ENCODE measurements around the gene SLC45A1.

Gene SLC45A1

GRCh38 chr1:8338526-8339202 lies 20.8 kb downstream of the SLC45A1 start:
- no peak for DNase-seq

DNA sequence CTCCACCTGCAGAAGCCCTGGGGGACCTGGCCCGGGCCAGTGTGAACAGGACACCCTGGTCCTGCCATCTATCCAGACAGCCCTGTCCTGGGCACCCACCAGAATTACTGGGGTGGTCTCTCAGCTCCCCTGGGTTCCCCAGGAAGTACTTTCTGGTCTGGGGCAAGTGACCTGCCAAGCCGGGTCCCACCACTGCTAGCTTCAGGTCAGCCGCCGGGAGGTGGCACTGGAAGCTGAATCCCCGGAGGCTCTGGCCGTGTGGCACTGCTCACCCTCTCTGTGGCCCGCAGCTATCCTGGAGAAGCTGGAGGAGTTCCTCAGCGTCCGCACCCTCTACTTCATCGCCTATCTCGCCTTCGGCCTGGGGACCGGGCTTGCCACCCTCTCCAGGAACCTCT lies 21.3 kb downstream of the SLC45A1 start:
- DNase-seq: no peak

GRCh38 chr1:8340448-8340847 lies 22.5 kb downstream of the SLC45A1 start:
- no peak for DNase-seq

DNA sequence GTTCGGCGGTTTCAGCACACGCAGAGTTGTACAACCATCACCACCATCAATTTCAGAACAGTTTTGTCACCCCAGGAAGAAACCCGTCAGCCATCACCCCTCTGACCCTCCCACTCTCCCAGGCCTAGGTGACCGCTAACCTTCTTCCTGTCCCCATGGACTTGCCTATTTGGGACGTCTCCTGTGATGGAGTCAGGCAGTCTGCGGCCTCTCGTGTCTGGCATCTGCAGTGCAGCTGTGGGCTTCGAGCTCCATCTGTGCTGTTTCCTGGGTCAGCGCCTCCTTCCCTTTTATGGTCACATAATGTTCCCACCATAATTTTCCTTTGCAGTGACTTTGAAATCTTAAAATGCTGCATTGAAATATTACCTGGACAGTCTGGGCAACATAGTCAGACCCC lies 24.4 kb downstream of the SLC45A1 start:
- DNase-seq: no peak

- no peak for DNase-seq
Observed at GRCh38 chr1:8343044-8343443, 25.1 kb downstream of the SLC45A1 start.

DNA sequence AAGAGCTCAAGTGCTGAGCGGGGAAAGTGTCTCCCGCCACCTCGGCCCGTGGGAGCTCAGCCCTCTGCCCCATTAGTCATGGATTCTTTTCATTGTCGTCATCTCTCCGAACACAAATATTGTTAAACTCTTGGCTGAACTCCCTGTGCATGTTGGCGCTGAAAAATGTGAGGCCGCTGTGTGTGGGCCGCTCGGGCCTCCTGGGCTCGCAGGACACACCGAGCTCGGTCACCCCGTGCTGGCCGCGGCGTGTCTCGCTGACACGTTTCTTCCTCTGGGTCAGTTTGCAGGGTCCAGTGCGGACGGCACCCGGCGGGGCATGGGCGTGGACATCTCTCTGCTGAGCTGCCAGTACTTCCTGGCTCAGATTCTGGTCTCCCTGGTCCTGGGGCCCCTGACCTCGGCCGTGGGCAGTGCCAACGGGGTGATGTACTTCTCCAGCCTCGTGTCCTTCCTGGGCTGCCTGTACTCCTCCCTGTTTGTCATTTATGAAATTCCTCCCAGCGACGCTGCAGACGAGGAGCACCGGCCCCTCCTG lies 25.6 kb downstream of the SLC45A1 start:
- DNase-seq: no peak

DNA sequence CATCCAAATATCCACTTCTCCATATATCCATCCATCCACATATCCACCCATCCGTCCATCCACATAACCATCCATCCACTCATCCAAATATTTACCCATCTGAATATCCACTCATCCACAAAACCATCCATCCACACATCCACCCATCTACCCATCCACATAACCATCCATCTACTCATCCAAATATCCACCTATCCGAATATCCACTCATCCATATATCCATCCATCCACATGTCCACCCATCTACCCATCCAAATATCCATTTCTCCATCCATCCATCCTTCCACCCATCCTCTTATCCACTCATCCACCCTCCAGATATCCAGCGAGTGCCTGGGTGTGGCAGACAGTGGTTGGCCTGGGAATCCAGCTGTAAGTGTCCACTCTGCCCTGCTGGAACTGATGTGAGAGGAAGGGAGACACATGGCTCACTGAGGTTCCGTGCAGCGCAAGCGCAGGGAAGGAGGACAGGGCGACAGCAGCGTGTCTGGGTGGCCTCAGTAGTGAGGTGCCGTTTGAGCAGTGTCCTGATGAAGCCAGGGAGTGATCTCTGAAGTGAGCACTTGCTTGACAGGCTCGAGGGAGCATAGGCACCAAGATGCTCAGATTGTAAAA lies 27.1 kb downstream of the SLC45A1 start:
- DNase-seq: no peak

- DNase-seq: no peak
Observed at GRCh38 chr1:8345621-8346415, 27.9 kb downstream of the SLC45A1 start.

- no peak for DNase-seq
Observed at GRCh38 chr1:8347635-8348034, 29.7 kb downstream of the SLC45A1 start.

DNA sequence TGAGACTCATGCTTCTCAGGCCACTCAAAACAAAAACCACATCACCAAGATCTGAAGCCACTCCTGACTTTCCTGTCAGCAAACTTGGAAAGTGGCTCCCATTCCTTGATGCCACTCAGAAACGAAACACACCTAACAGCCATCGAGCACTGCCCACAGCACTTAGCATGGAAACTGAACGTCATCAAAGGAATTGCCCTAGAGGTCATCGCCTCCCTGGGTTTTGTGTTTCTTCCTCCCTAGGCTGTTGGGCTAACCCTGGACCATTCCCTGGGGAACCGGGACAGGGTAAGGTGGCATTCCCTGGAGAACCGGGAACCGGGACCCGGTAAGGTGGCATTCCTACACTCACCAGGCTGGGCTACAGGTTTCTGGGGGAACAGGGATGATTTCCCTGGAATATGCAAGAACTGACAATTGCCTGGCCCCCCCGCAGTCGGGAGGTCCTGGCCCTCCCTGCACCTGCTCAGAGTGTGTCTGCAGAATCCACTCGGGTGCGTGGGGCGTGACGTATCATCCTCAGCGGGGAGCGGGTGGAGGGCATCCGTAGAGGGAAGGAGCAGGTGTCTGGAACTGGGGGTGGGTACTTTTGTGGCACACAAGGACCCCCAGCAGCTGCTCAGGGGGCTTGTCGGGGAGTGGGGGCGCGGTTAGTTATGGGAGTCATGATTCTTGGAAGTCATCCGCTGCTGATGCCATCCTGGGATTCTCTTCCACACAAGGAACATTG lies 30.3 kb downstream of the SLC45A1 start:
- DNase-seq: no peak

DNA sequence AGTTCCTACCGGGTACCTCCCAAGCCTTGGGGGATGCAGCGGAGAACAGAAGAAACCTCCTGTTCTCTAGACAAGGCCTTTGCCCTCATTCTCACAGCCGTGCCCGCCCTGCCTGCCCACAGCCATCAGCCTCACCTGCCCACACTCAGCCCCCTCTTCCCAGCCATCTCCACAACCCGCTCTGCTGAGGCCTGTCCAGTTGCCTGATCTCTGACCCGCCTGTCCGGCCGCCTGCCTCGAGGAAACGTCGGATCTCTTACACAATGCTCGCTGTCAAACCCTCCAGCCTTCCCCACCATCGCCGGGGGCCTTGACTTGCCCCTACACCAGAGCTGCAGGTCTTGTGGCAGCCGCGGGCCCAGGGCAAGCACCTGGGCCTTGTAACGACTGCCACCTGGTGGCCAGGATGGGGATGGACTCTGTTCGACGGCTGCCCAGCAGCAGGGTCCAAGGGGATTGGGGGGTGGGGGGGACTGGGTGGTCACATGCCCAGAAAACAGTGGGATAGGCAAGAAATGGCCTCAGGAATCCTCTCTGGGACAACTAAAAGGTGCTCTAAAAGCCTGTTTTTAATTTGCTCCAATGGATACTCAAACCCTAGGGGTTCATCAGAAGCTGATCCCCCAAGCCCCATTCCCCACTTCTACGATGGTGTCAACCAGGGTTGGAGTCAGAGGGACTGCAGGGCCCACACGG lies 31.0 kb downstream of the SLC45A1 start:
- DNase-seq: peak; percentile 60

DNA sequence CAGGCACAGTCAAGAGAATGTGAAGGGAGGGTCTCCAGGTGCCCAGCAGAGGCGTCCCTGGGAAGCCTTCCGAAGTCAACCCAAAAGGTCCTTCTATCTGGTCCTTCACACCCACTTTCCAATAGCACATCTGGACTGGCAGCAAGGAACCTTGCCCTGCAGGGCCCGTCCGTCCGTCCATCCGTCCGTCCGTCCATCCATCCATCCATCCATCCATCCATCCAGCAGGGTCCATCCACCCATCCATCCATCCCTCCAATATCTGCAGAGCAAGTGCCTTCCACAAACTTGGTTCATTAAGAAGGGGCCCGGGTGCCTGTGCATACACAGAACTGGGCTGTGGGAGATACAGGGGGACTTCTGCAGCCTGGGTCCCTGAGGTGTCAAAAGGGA lies 31.6 kb downstream of the SLC45A1 start:
- no peak for DNase-seq

DNA sequence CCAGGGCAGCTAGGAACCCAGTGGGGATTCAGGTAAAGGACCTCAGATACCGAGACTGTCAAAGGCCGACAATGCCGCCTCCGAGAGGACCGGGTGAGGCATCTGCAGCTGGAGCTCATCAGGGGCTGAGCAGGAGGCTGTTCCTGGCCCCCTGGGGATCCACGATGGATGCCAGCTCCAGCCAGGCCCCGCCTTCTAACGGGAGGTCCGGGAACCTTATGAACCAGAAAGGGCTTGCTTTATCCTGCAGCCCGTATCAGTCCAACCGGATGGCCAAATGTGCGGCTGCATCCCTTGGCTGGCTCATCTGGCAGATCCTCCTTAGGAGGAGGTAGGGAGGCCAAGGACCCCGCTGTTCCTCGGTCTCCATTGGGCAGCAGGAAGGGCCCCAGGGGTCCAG lies 32.0 kb downstream of the SLC45A1 start:
- DNase-seq: no peak

GRCh38 chr1:8350914-8351684 lies 33.2 kb downstream of the SLC45A1 start:
- DNase-seq: no peak

DNA sequence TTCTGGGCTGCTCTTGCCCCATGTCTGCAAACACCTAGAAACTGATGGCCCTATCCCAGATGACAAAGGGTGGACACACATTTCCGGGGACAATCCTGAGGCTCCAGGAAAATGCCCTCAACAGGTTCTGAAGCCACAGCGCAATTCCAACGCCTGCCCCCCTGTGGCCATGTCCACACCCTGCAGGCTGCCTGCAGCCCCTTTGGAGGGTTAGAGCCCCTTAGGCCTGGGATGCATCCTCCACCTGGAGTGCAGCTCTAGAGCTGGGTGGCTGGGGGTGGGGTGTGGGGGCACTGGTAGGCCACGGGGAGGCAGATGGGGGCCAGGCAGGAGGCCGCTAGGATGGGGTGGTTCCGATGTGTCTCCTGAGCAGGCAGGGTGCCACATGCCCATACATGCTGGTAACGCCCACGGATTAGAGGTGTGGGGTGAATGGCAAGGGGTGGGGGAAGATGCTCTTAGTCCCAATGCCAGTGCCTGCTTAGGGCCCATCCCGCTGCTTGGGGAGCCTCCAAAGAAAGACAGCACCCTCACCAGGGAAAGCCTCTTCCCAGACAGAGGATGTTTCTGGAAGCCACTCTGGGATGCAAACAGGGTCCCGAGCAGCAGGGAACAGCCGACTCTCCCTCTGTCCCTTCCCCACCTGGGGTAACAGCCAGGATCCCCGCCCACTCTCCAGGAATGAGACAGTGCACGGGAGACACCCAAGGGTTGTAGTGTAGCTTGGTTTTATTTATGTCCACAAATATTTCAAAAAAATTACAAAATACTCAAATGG lies 34.0 kb downstream of the SLC45A1 start:
- DNase-seq: no peak

GRCh38 chr1:8352471-8352845 lies 34.5 kb downstream of the SLC45A1 start:
- DNase-seq: no peak

GRCh38 chr1:8352886-8353785 lies 35.2 kb downstream of the SLC45A1 start:
- no peak for DNase-seq

GRCh38 chr1:8354038-8354437 lies 36.1 kb downstream of the SLC45A1 start:
- no peak for DNase-seq

GRCh38 chr1:8355439-8356255 lies 37.7 kb downstream of the SLC45A1 start:
- no peak for DNase-seq

All from stimulated activated naive CD4-positive, alpha-beta T cell treated with Interleukin-2 at 50 U/mL for 16 hours (primary cell).